Mucosa of descending colon (tissue), 3 donors: ENCODE results near the gene ATAD5. TPM values are rescaled to one million over a fixed set of nuclear protein-coding genes. Genes with fewer than 3 reads are reported as not detected.
"Not testable (repeated sequence)": the region's sequence is repeated elsewhere in the genome, so short reads cannot be mapped to it uniquely, and the experiment has no call there.

ENCODE experiments used
- ATAC-seq: fragments of 200-7000 bp; cut with Tn5 transposase; one replicate; pipeline ENCODE4 v1.9.1; 2020; ENCODE audit warnings: mild to moderate bottlenecking, moderate library complexity
- DNase-seq, 3 donors: peaks; one replicate each; pipeline ENCODE4 v3.0.0-alpha.2; 2020
- H3K36me3 ChIP-seq: fragments of 200-600 bp; one replicate; pipeline ENCODE4 v1.8.0; 2021; ENCODE audit warnings: low read depth, mild to moderate bottlenecking
- H3K4me1 ChIP-seq: fragments of 200-600 bp; one replicate; pipeline ENCODE4 v1.8.0; 2021; ENCODE audit warnings: low read depth, mild to moderate bottlenecking
- H3K4me3 ChIP-seq: fragments of 200-600 bp; one replicate; pipeline ENCODE4 v1.8.0; 2021; ENCODE audit warnings: mild to moderate bottlenecking
- H3K9me3 ChIP-seq: fragments of 200-600 bp; one replicate; pipeline ENCODE4 v1.8.0; 2021; ENCODE audit warnings: mild to moderate bottlenecking
- intact Hi-C, 2 donors: fragments of 100-400 bp; cut with DNase I in 1 of 2; cut with micrococcal nuclease in 1 of 2; formaldehyde crosslinking; loops; one replicate each; pipeline versions ENCODE4 v1.11.0 to v1.11.1; 2022; cut with DNase I, micrococcal nuclease
- total RNA-seq, 3 donors: library from RNA; stranded (reverse); fragmentation: NEBNext Ultra II Directional in 2 of 3; extraction: Animal tissue kit (Norgen Biotek cat#: 25700) in 2 of 3; gene quantifications; one replicate each; pipeline versions ENCODE4 v1.2.1 to v1.2.4, GENCODE V29; 2021 to 2023
- TF ChIP-seq, protein P1 (sequence below): fragments of 200-600 bp; IDR thresholded peaks from one replicate; pipeline ENCODE4 v1.8.0; 2022; ENCODE audit warnings: antibody characterized with exemption, mild to moderate bottlenecking
- donor health status: DM: no; HTN: no; CAD: no; lungs with moderate emphysema.
- donor health status: DM: no; HTN: no; CAD: no.
- donor health status: DM: no; HTN: yes; CAD: no.

Gene ATAD5
- total RNA-seq, 3 donors from 2014 or later: 1.5 to 5.7 (median 2.4) TPM

DNA sequence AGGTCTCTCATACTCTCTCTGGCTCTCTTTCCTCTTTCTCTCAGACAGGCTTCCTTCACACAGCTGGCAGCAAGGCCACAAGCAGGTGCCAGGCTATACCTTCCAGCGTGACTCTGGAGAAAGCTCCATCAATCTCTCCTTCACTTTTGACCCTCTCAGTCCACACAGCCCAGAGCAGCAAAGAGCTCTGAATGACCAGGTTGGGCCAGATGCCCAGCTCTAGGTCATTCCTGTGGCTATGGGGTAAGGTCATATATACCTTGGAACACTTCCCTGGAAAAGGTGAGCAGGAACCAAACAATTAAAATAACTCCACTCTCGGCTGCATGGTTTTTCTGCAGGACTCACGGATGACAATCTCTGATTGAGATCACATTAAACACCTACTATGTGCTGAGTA, 98.7 kb downstream of the ATAD5 start:
- intact Hi-C loops: no loop called here
- Histone ChIP-seq H3K36me3 (no peaks in the 10 kb centered on the region), H3K4me1 (no peaks in the 10 kb centered on the region), H3K4me3 (no peak overlapping the region), H3K9me3 (no peaks in the 10 kb centered on the region)
- DNase-seq: no peak
- no peak for ATAC-seq
- TF ChIP-seq, protein P1, sequence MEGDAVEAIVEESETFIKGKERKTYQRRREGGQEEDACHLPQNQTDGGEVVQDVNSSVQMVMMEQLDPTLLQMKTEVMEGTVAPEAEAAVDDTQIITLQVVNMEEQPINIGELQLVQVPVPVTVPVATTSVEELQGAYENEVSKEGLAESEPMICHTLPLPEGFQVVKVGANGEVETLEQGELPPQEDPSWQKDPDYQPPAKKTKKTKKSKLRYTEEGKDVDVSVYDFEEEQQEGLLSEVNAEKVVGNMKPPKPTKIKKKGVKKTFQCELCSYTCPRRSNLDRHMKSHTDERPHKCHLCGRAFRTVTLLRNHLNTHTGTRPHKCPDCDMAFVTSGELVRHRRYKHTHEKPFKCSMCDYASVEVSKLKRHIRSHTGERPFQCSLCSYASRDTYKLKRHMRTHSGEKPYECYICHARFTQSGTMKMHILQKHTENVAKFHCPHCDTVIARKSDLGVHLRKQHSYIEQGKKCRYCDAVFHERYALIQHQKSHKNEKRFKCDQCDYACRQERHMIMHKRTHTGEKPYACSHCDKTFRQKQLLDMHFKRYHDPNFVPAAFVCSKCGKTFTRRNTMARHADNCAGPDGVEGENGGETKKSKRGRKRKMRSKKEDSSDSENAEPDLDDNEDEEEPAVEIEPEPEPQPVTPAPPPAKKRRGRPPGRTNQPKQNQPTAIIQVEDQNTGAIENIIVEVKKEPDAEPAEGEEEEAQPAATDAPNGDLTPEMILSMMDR: no peak

DNA sequence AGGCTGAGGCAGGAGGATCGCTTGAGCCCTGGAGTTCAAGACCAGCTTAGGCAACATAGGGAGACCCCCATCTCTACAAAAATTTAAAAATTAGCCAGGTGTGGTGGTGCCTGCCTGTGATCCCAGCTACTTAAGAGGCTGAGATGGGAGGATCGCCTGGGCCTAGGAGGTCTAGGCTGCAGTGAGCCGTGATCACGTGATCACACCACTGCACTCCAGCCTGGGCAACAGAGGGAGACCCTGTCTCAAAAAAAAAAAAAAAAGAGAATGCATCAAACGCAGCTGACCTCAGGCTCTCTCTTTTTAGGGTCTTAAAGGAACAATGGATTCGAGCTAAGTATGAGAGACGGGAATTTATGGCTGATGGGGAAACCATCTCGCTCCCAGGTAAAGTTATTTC, 99.8 kb downstream of the ATAD5 start:
- H3K36me3 ChIP-seq, H3K4me1 ChIP-seq, H3K4me3 ChIP-seq, ATAC-seq, H3K9me3 ChIP-seq, DNase-seq, intact Hi-C loops: not testable (repeated sequence)

DNA sequence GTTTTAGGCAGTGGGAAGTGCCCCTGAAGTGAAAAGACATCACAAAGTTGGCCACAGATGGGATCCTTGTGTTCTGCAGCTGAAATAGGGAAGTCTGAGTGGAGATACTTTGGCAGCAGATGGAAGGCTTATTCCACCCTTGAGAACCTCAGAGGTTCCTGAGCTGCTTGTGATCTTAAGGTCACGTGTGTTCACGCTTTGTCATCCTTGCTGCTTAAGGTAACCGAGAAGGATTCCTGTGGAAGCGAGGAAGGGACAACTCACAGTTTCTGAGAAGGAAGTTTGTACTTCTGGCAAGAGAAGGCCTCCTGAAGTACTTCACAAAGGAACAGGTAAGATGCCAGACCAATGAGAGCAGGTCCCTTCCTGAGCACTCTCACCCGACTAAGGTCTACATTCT, 102.2 kb downstream of the ATAD5 start:
- DNase-seq (no peak), ATAC-seq (no peak)
- H3K4me3 ChIP-seq: no peak overlapping the region
- H3K4me1 ChIP-seq: no peaks in the 10 kb centered on the region
- H3K36me3 ChIP-seq: no peaks in the 10 kb centered on the region
- intact Hi-C loops: no loop called here
- TF ChIP-seq, protein P1: no peak
- H3K9me3 ChIP-seq: no peaks in the 10 kb centered on the region

DNA sequence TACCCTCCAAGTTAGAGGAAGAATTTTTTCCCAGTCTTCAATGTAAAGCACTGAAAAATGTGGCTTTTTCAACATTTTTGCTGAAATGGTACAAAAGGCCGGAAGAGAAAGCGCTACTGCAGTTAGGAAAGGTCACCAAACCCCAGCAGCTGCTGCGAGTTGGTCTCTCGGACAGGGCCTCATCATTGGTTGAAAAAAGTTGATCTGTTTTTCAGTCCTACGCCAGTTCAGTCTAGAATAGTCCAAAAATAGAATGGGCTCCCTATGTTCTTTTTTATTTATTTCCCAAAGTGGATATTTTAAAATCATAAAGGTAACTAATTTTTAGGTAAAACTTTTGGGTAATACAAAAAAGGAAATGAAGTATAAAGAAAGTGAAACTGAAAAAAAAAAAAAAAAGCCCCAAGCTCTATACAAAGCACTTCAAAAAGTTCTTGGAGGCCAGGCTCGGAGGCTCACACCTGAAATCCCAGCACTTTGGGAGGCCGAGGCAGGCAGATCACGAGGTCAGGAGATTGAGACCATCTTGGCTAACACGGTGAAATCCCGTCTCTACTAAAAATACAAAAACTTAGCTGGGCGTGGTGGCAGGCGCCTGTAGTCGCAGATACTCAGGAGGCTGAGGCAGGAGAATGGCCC, 107.4 kb downstream of the ATAD5 start:
- Histone ChIP-seq H3K36me3 (no peaks in the 10 kb centered on the region), H3K9me3 (no peaks in the 10 kb centered on the region), H3K4me1 (no peaks in the 10 kb centered on the region), H3K4me3 (no peak overlapping the region)
- DNase-seq (no peak), ATAC-seq (no peak)
- intact Hi-C loops: no loop called here
- TF ChIP-seq, protein P1: no peak

DNA sequence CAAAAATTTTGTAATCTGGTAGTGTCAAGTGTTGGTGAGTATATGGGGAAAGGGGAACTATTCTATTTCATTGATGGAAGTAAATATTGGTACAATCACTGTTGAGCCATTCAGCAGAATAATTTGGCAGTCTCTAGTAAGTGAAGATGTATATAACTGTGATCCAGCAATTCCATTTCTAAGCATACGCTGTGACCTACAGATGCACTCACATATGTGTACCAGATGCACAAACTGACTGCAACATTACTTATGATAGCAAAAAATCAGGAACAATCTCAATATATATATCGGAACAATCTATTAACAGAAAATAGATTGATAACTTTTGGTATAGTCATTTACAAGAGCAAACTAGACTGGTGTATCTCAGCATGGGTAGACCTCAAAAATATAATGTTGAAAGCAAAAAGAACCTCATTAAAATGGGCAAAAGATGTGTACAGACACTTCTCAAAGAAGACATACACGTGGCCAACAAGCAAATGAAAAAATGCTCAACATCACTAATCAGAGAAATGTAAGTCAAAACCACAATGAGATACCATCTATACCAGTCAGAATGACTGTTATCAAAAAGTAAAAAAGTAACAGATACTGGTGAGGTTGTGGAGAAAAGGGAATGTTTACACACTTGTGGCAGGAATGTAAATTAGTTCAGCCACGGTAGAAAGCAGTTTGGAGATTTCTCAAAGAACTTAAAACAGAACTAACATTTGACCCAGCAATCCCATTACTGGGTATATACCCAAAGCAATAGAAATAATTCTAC, 110.7 kb downstream of the ATAD5 start:
- DNase-seq: no peak
- Histone ChIP-seq H3K4me3 (no peak overlapping the region), H3K4me1 (no peaks in the 10 kb centered on the region), H3K9me3 (no peaks in the 10 kb centered on the region), H3K36me3 (no peaks in the 10 kb centered on the region)
- intact Hi-C loops: no loop called here
- ATAC-seq: no peak
- TF ChIP-seq, protein P1: no peak

Other genes starting within 250 kb of the ATAD5 start
- gene CRLF3, start 7.3 kb upstream of the ATAD5 start, total RNA-seq: 10 to 100 TPM; 13.7 to 17.9 (median 13.8) TPM
- 10 to 100 TPM; 16.1 to 18.3 (median 16.3) TPM for gene TEFM, start 74.3 kb downstream of the ATAD5 start, total RNA-seq
- 10 to 100 TPM in 2 of 3 donors, 1 to 10 TPM in 1; 7.3 to 15.9 (median 12.1) TPM for gene ADAP2, start 90.0 kb downstream of the ATAD5 start, total RNA-seq
- 10 to 100 TPM; 22.9 to 27.9 (median 24.1) TPM for gene RNF135, start 139.1 kb downstream of the ATAD5 start, total RNA-seq